Measurements from ENCODE around the gene ZNF268.

ZNF268 gene
- long read RNA-seq, donor 1, full-length matches to known transcripts: 4 of 4 reads
- long read RNA-seq, donor 1, partial matches to known transcripts: 0 of 4 reads
- long read RNA-seq, donor 1, other reads (novel, unspliced or antisense): 0 of 4 reads
- long read RNA-seq, donor 2, partial matches to known transcripts: 0 of 4 reads
- long read RNA-seq, donor 2, other reads (novel, unspliced or antisense): 0 of 4 reads
- long read RNA-seq, donor 3, full-length matches to known transcripts: 4 of 4 reads
- long read RNA-seq, donor 3, partial matches to known transcripts: 0 of 4 reads
- long read RNA-seq, donor 3, other reads (novel, unspliced or antisense): 0 of 4 reads
- long read RNA-seq, donor 4, full-length matches to known transcripts: 7 of 7 reads
- long read RNA-seq, donor 4, partial matches to known transcripts: 0 of 7 reads
- long read RNA-seq, donor 4, other reads (novel, unspliced or antisense): 0 of 7 reads
- long read RNA-seq, donor 5, full-length matches to known transcripts: 7 of 7 reads
- long read RNA-seq, donor 5, partial matches to known transcripts: 0 of 7 reads
- long read RNA-seq, donor 5, other reads (novel, unspliced or antisense): 0 of 7 reads
- long read RNA-seq, donor 6, full-length matches to known transcripts: 4 of 4 reads
- long read RNA-seq, donor 6, partial matches to known transcripts: 0 of 4 reads
- long read RNA-seq, donor 6, other reads (novel, unspliced or antisense): 0 of 4 reads
- long read RNA-seq, donor 7, full-length matches to known transcripts: 11 of 11 reads
- long read RNA-seq, donor 7, partial matches to known transcripts: 0 of 11 reads
- long read RNA-seq, donor 7, other reads (novel, unspliced or antisense): 0 of 11 reads
- long read RNA-seq, donor 8, full-length matches to known transcripts: 6 of 6 reads
- long read RNA-seq, donor 8, partial matches to known transcripts: 0 of 6 reads
- long read RNA-seq, donor 8, other reads (novel, unspliced or antisense): 0 of 6 reads

GRCh38 chr12:133181238-133181959 lies at the start of gene ZNF268:
ZNF268 (plus strand) TSS chr12:133181495; CDS start chr12:133181998, 503 bp downstream.
- DNase-seq: peak; percentile 89

DNA sequence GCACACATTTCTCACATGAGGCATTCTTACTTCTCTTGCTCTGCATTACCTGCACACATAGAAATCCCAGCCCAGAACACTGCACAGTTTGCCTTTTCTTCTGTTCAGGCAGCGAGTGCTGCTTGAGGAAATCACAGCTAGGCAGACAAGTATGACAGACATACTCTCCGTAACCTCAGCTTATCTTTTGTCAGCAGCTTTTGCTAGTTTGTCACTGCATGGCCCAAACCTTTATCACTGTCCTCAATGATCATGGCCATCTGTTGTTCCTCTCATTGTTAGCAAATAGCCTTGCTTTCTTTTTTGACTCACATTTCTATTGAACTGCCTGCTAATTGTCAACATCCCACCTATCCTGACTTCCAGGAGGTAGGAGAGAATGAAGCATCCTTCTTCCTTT lies 45.5 kb upstream of the ZNF268 start:
- DNase-seq: no peak

DNA sequence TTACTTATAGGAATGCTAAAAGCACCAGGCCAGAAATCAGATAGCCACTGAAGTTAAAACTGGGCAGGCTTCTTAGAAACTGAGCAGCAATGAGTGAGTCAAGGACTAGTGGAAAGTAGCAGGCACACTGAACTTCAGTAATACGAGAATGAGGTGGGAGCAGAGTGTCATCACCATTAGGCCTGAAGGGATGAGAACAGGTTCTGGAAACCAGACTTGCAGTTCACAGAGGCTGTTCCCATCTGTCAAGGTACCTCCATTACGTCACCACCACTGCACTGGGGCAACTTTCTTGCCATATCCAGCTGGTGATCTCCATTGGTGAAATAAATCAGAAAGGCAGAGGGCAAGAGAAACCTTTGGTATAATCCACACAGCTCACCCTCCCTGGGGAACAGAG lies 35.3 kb upstream of the ZNF268 start:
- no peak for DNase-seq

- no peak for DNase-seq
Observed at GRCh38 chr12:133156125-133156690, 25.1 kb upstream of the ZNF268 start.

GRCh38 chr12:133165776-133166175 lies 15.5 kb upstream of the ZNF268 start:
- DNase-seq: no peak

- no peak for DNase-seq
Observed at GRCh38 chr12:133172491-133172890, 8.8 kb upstream of the ZNF268 start.

DNA sequence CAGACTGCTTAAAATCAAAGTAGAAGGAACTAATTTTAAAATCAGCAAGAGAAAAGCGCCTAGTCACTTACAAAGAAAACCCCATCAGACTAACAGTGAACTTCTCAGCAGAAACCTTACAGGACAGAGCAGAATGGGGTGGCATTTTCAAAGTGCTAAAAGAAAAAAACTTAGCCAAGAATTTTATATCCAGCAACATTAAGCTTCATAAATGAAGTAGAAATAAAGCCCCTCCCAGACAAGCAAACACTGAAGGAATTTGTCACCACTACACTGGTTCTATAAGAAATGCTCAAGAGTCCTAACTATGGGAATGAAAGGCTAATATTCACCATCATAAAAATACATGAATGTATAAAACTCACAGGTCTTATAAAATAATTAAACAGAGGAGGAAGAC lies 6.4 kb upstream of the ZNF268 start:
- no peak for DNase-seq

DNA sequence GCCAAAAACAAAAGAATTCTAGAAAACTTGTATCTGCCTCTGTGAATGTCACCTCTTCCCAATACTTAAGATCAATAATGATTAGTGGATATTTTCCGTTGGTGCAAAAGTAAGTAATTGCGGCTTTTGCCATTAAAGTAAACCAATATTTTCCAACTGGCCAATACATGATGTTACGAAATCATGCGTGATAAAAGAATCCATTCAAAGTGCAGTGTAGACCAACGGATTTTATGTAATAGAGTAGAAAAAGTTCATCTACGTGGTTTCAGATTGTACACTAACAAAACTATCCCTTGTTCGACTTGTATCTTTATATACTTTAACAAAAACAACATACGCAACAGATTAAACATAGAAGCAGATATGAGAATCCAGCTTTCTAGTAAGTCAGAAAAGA lies 626 bp upstream of the ZNF268 start:
- DNase-seq: no peak

- no peak for DNase-seq
Observed at GRCh38 chr12:133190176-133190575, 8.9 kb downstream of the ZNF268 start.

- DNase-seq: no peak
Observed at GRCh38 chr12:133192847-133193246, 11.6 kb downstream of the ZNF268 start.

DNA sequence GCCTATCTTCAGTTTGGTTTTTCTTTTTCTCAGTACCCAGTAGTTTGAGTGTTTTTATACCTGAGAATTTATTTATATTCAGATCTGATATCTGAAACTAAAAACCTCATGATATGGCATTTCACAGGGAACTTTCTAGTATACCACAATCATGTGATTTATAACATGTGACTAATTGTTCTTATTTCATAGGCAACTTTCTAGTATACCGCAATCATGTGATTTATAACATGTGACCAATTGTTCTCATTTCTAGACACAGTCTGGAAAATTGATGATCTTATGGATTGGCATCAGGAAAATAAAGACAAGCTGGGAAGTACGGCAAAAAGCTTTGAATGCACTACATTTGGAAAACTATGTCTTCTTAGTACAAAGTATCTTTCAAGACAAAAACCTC lies 20.6 kb downstream of the ZNF268 start:
- no peak for DNase-seq

DNA sequence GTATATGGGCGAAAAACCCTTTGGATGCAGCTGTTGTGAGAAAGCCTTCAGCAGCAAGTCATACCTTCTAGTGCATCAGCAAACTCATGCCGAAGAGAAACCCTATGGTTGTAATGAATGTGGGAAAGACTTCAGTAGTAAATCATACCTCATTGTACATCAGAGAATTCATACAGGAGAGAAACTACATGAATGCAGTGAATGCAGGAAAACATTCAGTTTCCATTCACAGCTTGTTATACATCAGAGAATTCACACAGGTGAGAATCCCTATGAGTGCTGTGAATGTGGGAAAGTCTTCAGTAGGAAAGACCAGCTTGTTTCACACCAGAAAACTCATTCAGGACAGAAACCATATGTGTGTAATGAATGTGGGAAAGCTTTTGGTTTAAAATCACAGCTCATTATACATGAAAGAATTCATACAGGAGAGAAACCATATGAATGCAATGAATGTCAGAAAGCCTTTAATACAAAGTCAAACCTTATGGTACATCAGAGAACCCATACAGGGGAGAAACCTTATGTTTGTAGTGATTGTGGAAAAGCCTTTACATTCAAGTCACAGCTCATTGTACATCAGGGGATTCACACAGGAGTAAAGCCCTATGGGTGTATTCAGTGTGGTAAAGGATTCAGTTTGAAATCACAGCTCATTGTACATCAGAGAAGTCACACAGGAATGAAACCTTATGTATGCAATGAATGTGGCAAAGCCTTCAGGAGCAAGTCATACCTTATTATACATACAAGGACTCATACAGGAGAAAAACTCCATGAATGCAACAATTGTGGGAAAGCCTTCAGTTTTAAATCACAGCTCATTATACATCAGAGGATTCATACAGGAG lies 21.4 kb downstream of the ZNF268 start:
- DNase-seq: no peak

DNA sequence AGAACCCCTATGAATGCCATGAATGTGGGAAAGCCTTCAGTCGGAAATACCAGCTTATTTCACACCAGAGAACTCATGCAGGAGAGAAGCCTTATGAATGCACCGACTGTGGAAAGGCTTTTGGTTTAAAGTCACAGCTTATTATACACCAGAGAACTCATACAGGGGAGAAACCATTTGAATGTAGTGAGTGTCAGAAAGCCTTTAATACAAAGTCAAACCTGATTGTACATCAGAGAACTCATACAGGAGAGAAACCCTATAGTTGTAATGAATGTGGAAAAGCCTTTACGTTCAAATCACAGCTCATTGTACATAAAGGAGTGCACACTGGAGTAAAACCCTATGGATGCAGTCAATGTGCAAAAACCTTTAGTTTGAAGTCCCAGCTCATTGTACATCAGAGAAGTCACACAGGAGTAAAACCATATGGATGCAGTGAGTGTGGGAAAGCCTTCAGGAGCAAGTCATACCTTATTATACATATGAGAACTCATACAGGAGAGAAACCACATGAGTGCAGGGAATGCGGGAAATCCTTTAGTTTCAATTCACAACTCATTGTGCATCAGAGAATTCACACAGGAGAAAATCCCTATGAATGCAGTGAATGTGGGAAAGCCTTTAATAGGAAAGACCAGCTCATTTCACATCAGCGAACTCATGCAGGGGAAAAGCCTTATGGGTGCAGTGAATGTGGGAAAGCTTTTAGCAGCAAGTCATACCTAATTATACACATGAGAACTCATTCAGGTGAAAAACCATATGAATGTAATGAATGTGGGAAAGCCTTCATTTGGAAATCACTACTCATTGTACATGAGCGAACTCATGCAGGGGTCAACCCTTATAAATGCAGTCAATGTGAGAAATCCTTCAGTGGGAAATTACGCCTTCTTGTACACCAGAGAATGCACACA lies 22.3 kb downstream of the ZNF268 start:
- no peak for DNase-seq

DNA sequence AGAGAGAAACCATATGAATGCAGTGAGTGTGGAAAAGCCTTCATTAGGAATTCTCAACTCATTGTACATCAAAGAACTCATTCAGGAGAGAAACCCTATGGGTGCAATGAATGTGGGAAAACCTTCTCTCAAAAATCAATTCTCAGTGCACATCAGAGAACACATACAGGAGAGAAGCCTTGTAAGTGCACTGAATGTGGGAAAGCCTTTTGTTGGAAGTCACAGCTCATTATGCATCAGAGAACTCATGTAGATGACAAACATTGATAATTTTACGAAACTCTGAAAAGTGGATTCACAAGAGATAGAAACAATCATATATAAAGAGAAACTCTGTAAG lies 22.9 kb downstream of the ZNF268 start:
- no peak for DNase-seq

DNA sequence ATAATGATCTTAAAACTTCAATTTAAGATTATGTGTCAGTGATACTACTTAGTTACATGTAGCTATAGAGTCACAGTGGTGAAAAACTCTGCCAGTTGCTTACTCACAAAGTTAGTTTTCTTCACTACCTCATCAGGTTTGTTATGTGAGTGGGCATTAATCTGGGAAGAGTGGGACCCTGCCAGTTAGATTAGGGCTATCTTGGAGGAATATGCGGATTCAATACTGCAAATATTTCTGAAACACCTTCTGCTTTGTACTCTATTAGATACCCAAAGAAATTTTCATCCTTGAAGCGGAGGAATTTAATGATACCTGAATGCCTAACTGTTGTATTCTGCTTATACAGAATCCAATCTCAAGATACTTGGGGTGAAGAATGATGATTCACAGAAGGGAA lies 25.1 kb downstream of the ZNF268 start:
- no peak for DNase-seq

GRCh38 chr12:133215724-133216123 lies 34.4 kb downstream of the ZNF268 start:
- DNase-seq: no peak

- DNase-seq: no peak
Observed at GRCh38 chr12:133217219-133217618, 35.9 kb downstream of the ZNF268 start.

DNA sequence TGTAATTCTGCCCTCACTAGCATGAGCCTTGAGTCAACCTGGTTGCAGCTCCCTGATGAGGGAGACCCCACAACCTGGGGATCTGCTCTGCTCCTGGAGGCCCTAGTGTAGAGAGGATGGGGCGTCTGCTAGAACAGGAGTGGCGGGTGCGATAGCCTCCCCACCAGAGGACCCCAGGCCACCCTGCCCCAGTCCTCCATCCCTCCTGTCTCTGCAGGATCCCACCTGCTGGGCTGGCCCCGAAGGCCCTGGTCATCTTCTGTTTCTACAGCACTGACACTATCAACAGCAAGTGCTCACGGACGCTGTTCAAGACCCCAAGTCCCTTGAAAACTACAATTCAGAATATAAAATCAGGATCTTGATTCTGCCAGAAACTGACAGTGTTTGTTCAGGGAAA lies 39.2 kb downstream of the ZNF268 start:
- DNase-seq: no peak

DNA sequence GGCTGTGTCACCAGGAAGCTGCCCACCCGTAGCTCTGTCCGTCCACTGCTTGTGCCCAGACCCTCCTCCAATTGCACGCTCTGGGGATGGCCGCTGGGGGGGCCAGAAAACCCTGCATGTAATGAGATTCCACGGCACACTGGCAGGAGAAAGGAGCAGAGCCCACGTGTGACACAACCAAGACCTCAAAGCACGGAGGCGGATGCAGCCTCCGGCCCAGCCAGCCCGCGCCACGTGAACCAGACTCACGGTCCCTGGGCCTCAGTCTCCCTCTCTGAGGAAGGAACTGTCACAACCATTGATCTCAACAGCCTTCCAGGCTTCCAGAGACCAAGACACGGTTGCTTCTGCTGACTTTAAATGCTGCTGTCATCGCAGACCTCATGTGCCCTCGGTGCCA lies 39.9 kb downstream of the ZNF268 start:
- no peak for DNase-seq

- DNase-seq: no peak
Observed at GRCh38 chr12:133222211-133222610, 40.9 kb downstream of the ZNF268 start.

All from right kidney (tissue), 9 donors.